HepG2 (cell line): ENCODE results near the gene PRSS27. TPM values are rescaled to one million over a fixed set of nuclear protein-coding genes. Genes with fewer than 3 reads are reported as not detected.
A peak's percentile ranks its signal among the peaks of the same experiment; 100 is the strongest.

ENCODE experiments used
- DMTF1 ChIP-seq: sonication (generic); formaldehyde crosslinking; IDR thresholded peaks from 2 replicates; pipeline ENCODE4 v1.4.0; 2020; ENCODE audit warnings: mild to moderate bottlenecking, missing genetic modification reagents
- ERF ChIP-seq: IDR thresholded peaks from 2 replicates; pipeline ENCODE4 v1.6.1; 2018; ENCODE audit warnings: missing biosample characterization, missing genetic modification reagents
- MAFK ChIP-seq, 2 experiments: IDR thresholded peaks in 1 of 2; conservative IDR thresholded peaks in 1 of 2; 2 replicates each; pipeline ENCODE4 v1.6.1; 2011; ENCODE audit warnings: improper control_type of control experiment in 2 of 2, low read length in 2 of 2
- NR2C2 ChIP-seq: sonication (generic); formaldehyde crosslinking; IDR thresholded peaks from 2 replicates; pipeline ENCODE4 v1.4.0; 2020; ENCODE audit warnings: missing genetic modification reagents, mild to moderate bottlenecking, moderate library complexity, borderline replicate concordance
- PBX2 ChIP-seq: IDR thresholded peaks from 2 replicates; pipeline ENCODE4 v1.6.1; 2016; ENCODE audit warnings: control low read depth
- POGK ChIP-seq: sonication (generic); formaldehyde crosslinking; conservative IDR thresholded peaks from 2 replicates; pipeline ENCODE4 v1.8.0; 2022; ENCODE audit warnings: mild to moderate bottlenecking, moderate library complexity, missing genetic modification reagents
- SOX13 ChIP-seq, 3 experiments: fragments of 450-650 bp in 1 of 3; sonication (generic) in 1 of 3; formaldehyde crosslinking in 1 of 3; IDR thresholded peaks in 2 of 3; conservative IDR thresholded peaks in 1 of 3; 2 replicates each; pipeline versions ENCODE4 v1.5.0 to v1.6.1; 2016 to 2020; ENCODE audit warnings: antibody characterized with exemption in 1 of 3, mild to moderate bottlenecking in 1 of 3, missing compliant biosample characterization in 1 of 3, missing genetic modification reagents in 1 of 3, moderate library complexity in 1 of 3
- ZBED4 ChIP-seq: sonication (generic); formaldehyde crosslinking; IDR thresholded peaks from 2 replicates; pipeline ENCODE4 v1.4.0; 2020; ENCODE audit warnings: missing genetic modification reagents, borderline replicate concordance
- ZNF160 ChIP-seq: sonication (generic); formaldehyde crosslinking; IDR thresholded peaks from 2 replicates; pipeline ENCODE4 v1.8.0; 2022; ENCODE audit warnings: mild to moderate bottlenecking, inconsistent platforms, missing genetic modification reagents
- ZNF274 ChIP-seq: sonication (generic); formaldehyde crosslinking; IDR thresholded peaks from 2 replicates; pipeline ENCODE4 v1.5.1; 2020; ENCODE audit warnings: mild to moderate bottlenecking, missing genetic modification reagents
- ZNF687 ChIP-seq: sonication (generic); formaldehyde crosslinking; IDR thresholded peaks from 2 replicates; pipeline ENCODE4 v1.5.1; 2020; ENCODE audit warnings: mild to moderate bottlenecking, missing genetic modification reagents, moderate library complexity
- polyA plus RNA-seq, 8 experiments: library from polyadenylated mRNA; depleted of rRNA in 3 of 8; stranded (reverse) in 7 of 8; unstranded in 1 of 8; fragments of >200 nt; fragmentation: Illumina TruSeq in 4 of 8; extraction: Trizol in 4 of 8; gene quantifications; 2 replicates each; pipeline versions ENCODE4 v1.2.1 to v1.2.3, GENCODE V29; 2011 to 2016; ENCODE audit warnings: low read depth in 4 of 8, missing spikeins in 1 of 8, mixed read lengths in 1 of 8; ENCODE audit not compliant: insufficient read depth in 1 of 8
- total RNA-seq, 5 experiments: library from RNA; depleted of rRNA; stranded (reverse); fragments of >200 nt; fragmentation: Illumina TruSeq; extraction: Trizol; gene quantifications; 2 replicates each; pipeline ENCODE4 v1.2.3, GENCODE V29; 2016; ENCODE audit warnings: low read depth in 1 of 5

Gene PRSS27
- total and polyA plus RNA-seq, 2 of the 13 experiments (the other 11 are each of a cell fraction or from before 2014, with no cell fraction given) = 0.20 to 0.73 TPM

GRCh38 chr16:2682209-2683021, 37.6 kb downstream of the PRSS27 start, which contains the start of gene KCTD5 (continued):
- TF ChIP-seq POGK (CRISPR knock-in tag) (peak; percentile 81), ZNF274 (CRISPR knock-in tag) (peak; percentile 88), ZNF687 (CRISPR knock-in tag) (peak; percentile 96), NR2C2 (CRISPR knock-in tag) (peak; percentile 88), ZBED4 (CRISPR knock-in tag) (peak; percentile 98), ZNF160 (peak; percentile 75; the same call in 1 of the 2 replicates), SOX13 (IDR thresholded peaks at IDR 0.05) (no peak), SOX13 (CRISPR knock-in tag; conservative IDR thresholded peaks at IDR 0.05 in 1 of 2, IDR thresholded peaks at IDR 0.05 in 1 of 2) (peak in 1 of 2 experiments; percentile 63; a peak in 2 of 4 replicates), ERF (CRISPR knock-in tag) (peak; percentile 99), DMTF1 (no peak), MAFK (conservative IDR thresholded peaks at IDR 0.05 in 1 of 2, IDR thresholded peaks at IDR 0.05 in 1 of 2; ENCODE audit: low read length in 2 of 2) (no peak; a peak in 1 of 4 replicates), PBX2 (CRISPR knock-in tag) (peak; percentile 29; the same call in 1 of the 2 replicates)
